Upper lobe of left lung (tissue), 4 donors: ENCODE measurements around the gene FNDC8.

Experiments
- CTCF ChIP-seq, 6 experiments: fragments of 450-650 bp in 4 of 6; fragments of 200-600 bp in 2 of 6; sonication (generic) in 2 of 6; IDR thresholded peaks; one replicate each; pipeline ENCODE4 v1.5.1; 2016 to 2019; ENCODE audit warnings: antibody characterized with exemption in 6 of 6
- EP300 ChIP-seq, 4 donors: sonication (generic); formaldehyde crosslinking; IDR thresholded peaks; one replicate each; pipeline ENCODE4 v1.5.1; 2017; ENCODE audit warnings: antibody characterized with exemption in 4 of 4, control low read depth in 2 of 4
- POLR2A ChIP-seq, 4 donors: fragments of 450-650 bp; IDR thresholded peaks; one replicate each; pipeline ENCODE4 v1.5.1; 2016 to 2017; ENCODE audit warnings: antibody characterized with exemption in 4 of 4, mild to moderate bottlenecking in 2 of 4
- POLR2AphosphoS5 ChIP-seq, 2 donors: sonication (generic); formaldehyde crosslinking; IDR thresholded peaks; one replicate each; pipeline ENCODE4 v1.5.1; 2017; ENCODE audit warnings: antibody characterized with exemption in 2 of 2

GRCh38 chr17:35174835-35175334, 53.5 kb downstream of the FNDC8 start:
- TF ChIP-seq CTCF (IDR thresholded peaks at IDR 0.05) = no peak
- no peak for TF ChIP-seq POLR2A (IDR thresholded peaks at IDR 0.05)
- TF ChIP-seq EP300 (IDR thresholded peaks at IDR 0.05) = no peak
- TF ChIP-seq POLR2AphosphoS5 (IDR thresholded peaks at IDR 0.05) = no peak
